HG03342 (cell line): ENCODE data around the gene RNFT2.

Source experiments
- ATAC-seq: cut with Tn5 transposase; IDR thresholded peaks from one replicate; pipeline ENCODE4 v1.9.1; 2021; ENCODE audit warnings: mild to moderate bottlenecking, moderate library complexity; ENCODE audit not compliant: unreplicated experiment

Gene RNFT2

DNA sequence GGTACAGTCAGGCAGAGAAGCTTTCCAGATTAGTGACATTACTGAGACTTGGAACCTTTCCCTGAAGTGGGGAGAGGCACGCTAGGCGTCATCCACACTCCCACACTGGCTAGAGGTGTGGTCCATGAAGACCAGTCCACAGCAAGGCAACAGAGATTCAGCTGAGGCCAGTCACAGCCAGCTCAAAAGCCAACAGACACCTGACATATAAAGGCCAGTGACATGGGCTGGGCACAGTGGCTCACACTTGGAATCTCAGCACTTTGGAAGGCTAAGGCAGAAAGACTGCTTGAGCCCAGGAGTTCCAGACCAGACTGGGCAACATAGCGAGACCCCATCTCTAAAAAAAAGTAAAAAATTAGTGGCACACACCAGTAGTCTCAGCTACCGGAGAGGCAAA is 132.2 kb downstream of the RNFT2 start:
- ATAC-seq: no peak

GRCh38 chr12:116874324-116874995 is 136.3 kb downstream of the RNFT2 start:
- no peak for ATAC-seq

- ATAC-seq: no peak
Measured at GRCh38 chr12:116876151-116876869, 138.2 kb downstream of the RNFT2 start.

DNA sequence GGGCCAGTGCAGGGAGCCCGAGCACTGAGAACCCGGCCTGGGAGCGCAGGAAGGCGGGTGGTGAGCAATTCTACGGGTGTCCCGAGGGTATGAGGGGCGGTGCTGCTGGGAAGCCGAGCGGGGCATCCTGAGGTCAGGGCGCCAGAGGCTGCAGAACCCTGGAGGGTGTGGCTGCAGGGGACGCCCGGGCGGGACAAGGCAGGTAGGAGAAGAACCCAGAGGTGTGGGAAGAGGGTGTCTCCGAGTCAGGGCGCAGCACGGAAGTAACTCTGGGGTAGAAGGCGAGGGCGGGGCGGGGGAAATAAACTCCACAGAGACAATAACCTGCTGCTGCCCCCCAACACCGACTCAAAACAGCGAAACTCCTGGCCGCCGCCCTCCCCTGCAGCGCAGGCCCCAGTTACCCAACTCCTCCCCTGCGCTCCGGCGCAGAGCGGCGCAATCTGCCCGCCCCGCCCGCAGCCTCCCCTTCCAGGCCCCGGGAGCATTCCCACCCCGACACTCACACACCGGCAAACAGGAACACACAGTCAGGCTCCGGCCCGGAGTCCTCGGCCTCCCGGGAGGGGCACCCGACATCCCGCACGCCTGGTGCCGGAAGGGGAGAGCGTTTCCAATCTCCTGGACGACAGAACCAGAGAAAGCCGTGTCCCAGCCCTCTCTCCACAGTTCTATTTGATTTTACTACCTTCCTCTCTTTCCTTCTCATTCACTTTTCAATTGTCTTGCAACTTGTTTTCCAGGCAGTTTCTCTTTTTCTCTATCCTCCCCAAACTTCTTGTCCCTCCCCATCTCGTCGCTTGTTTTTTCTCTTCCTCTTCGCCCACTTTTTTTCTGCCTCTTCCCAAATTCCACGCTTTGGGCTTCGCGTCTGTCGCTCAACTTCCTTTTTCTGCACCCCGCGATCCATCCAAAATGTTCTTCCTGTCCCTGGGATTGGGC is 140.7 kb downstream of the RNFT2 start:
- ATAC-seq: no peak

GRCh38 chr12:116879509-116880212 is 141.5 kb downstream of the RNFT2 start:
- no peak for ATAC-seq

DNA sequence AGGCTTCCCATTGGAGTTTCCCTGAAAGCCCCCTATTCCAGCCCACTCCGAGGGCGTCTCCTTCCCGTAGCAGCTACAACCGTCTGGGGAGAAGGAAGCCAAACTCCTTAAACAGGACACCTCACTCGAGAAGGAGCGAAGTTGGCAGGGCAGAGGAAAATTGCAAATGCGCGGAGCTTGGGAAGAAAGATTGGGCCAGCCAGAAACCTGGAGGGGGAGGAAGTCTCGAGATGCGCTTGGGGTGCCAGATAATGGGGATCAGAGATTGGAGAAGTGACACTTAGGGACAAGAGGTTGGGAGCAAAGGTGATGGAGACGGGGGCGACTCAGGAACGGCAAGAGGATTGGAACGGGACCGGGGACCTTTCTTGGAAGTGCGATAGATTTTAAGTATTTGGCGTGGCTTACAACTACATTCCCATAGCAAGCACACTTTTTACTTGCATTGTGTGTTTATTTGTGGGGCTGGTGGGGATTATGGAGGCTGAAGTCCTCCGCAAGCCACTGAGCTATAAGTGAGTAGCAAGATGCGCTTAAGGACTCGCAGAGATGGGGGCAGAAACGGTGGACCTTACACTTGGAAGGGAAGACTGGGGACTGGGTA is 142.2 kb downstream of the RNFT2 start:
- no peak for ATAC-seq

- no peak for ATAC-seq
Measured at GRCh38 chr12:116880817-116881324, 142.8 kb downstream of the RNFT2 start.

GRCh38 chr12:116881325-116881876 is 143.3 kb downstream of the RNFT2 start, which contains the start of gene HRK:
HRK (minus strand) TSS chr12:116881441; CDS start chr12:116881307, 134 bp downstream.
- ATAC-seq: no peak

DNA sequence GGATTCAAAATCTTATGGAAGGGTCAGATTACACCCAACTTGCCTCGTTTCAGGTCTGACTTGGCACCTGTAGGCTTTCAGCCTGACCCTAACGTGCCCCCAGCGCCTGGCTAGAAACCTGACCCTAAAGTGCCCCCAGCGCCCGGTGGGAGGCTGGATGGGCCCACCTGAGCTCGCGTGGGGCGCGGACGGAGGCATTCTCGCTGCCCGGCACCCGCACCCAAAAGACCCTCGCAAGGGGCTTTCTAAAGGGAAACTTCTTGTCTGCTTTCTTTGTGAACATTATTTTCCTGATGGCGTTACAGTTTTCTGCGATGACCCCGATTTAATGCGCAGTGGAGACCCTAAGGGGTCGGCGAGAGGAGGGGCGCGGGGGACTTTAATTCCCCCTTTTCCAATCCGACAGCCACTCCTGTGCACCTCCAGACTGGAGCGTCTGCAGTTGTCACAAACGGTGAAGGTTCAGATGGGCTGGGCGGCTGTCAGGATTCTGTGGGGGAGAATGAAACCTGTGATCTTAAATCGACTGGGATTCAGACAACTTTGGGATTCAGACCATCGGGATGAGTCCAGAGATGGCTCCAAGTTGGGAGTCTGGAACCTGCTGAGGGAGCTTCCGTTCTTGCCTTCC is 143.9 kb downstream of the RNFT2 start:
- no peak for ATAC-seq

GRCh38 chr12:116882742-116883141 is 144.6 kb downstream of the RNFT2 start:
- ATAC-seq: no peak

DNA sequence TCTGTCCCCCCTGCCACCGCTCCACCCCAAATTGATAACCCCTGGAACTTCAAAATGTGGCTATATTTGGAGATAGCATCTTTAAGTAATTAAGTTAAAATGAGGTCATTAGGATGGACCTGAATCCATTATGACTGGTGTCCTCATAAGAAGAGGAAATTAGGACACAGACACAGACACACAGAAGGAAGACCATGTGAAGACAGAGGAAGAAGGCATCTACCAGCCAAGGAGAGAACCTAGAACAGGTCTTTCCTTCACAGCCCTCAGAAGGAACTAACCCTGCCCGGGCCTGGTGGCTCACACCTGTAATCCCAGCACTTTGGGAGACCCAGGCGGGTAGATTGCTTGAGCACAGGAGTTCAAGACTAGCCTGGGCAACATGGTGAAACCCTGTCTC is 146.8 kb downstream of the RNFT2 start:
- ATAC-seq: no peak

- no peak for ATAC-seq
Measured at GRCh38 chr12:116885491-116885890, 147.4 kb downstream of the RNFT2 start.

- no peak for ATAC-seq
Measured at GRCh38 chr12:116887244-116887643, 149.1 kb downstream of the RNFT2 start.

DNA sequence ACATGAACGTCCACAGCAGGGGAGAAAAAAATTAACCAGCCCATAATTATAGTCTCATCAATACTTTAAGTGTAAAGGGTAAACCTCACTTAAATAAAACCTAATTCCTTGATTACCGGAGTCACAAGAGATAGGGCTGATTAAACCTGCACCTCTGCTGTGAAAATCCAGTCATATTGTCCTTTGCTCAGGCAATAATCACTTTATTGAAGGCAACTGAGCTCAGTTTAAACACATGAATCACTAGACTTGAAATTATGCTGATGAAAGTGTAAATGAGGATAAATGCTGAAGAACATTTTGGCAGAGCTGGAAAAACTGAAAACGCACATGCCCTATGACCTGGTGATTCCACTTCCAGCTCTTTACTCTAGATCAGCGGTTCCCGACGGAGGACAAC is 149.8 kb downstream of the RNFT2 start:
- no peak for ATAC-seq

GRCh38 chr12:116890330-116890729 is 152.2 kb downstream of the RNFT2 start:
- ATAC-seq: no peak

- ATAC-seq: no peak
Measured at GRCh38 chr12:116891019-116891418, 152.9 kb downstream of the RNFT2 start.

- ATAC-seq: no peak
Measured at GRCh38 chr12:116892349-116893140, 154.4 kb downstream of the RNFT2 start.

- no peak for ATAC-seq
Measured at GRCh38 chr12:116894913-116895312, 156.8 kb downstream of the RNFT2 start.
